AG10803 (cell line): ENCODE data around the gene ATP6AP2.

Experiments
- DNase-seq: peaks from one replicate; pipeline ENCODE4 v3.0.0; 2010; ENCODE audit warnings: low read depth
- H3K4me3 ChIP-seq: 2 replicates; pipeline ENCODE4 v1.5.1; 2011; ENCODE audit warnings: mild to moderate bottlenecking, low read length, control low read depth
- TF ChIP-seq, protein P1 (sequence below): conservative IDR thresholded peaks from 2 replicates; pipeline ENCODE4 v1.5.1; 2011; ENCODE audit warnings: mild to moderate bottlenecking, low read length, control low read depth, inconsistent platforms

ATP6AP2 gene

DNA sequence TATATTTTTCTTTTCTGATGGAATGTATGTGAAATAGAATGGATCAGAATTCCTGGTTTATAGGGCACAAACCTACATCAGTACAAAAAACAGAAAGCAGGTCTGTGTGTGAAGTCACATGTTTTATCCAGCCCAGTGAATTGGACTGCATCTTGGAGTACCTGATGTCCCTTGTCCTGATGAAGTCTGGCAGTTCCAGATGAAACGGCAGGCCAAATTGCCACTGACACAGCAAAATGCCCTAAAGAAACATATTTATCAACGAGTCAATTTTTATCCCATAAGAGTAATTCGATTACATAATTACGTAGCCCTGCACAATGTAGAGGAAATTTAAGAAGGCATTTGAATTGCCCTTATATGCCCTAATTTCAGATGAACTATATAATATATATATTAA, 37.8 kb upstream of the ATP6AP2 start:
- no peak overlapping the region for H3K4me3 ChIP-seq
- DNase-seq, result no peak
- TF ChIP-seq, protein P1, sequence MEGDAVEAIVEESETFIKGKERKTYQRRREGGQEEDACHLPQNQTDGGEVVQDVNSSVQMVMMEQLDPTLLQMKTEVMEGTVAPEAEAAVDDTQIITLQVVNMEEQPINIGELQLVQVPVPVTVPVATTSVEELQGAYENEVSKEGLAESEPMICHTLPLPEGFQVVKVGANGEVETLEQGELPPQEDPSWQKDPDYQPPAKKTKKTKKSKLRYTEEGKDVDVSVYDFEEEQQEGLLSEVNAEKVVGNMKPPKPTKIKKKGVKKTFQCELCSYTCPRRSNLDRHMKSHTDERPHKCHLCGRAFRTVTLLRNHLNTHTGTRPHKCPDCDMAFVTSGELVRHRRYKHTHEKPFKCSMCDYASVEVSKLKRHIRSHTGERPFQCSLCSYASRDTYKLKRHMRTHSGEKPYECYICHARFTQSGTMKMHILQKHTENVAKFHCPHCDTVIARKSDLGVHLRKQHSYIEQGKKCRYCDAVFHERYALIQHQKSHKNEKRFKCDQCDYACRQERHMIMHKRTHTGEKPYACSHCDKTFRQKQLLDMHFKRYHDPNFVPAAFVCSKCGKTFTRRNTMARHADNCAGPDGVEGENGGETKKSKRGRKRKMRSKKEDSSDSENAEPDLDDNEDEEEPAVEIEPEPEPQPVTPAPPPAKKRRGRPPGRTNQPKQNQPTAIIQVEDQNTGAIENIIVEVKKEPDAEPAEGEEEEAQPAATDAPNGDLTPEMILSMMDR, result no peak

DNA sequence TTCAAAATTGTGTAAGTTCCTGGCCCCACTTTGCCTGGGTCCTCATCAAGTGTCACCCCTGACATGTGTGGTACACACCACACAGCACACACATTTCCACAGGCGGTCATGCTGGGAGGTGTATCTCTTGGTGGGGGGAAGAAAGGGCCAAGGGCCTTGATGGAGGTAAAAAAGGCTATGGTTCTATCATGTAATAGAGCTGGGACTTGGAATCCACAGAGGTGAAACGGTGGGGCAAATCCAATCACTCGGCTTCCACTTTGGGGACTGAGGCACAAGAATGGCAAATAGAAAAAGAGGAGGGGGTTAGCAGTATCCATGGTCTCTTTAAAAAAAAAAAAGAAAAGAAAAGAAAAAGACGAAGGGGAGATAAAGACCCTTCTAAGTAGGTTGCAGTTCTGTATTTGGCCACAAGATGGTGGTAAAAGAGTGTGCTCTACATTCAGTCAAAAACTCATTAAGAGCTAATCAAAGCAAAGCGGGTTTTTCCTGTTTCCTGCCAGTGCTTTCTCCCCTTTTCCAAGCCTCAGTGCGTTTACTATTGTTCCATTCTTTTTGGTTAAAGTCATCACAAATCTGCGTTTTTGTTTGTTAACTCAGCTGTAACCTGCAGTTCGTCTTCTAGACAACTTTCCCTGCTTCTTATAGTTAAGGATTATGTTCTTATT, 37.0 kb upstream of the ATP6AP2 start:
- TF ChIP-seq, protein P1, result peak; percentile 80
- peak; percentile 43 for DNase-seq
- H3K4me3 ChIP-seq, result no peak overlapping the region

DNA sequence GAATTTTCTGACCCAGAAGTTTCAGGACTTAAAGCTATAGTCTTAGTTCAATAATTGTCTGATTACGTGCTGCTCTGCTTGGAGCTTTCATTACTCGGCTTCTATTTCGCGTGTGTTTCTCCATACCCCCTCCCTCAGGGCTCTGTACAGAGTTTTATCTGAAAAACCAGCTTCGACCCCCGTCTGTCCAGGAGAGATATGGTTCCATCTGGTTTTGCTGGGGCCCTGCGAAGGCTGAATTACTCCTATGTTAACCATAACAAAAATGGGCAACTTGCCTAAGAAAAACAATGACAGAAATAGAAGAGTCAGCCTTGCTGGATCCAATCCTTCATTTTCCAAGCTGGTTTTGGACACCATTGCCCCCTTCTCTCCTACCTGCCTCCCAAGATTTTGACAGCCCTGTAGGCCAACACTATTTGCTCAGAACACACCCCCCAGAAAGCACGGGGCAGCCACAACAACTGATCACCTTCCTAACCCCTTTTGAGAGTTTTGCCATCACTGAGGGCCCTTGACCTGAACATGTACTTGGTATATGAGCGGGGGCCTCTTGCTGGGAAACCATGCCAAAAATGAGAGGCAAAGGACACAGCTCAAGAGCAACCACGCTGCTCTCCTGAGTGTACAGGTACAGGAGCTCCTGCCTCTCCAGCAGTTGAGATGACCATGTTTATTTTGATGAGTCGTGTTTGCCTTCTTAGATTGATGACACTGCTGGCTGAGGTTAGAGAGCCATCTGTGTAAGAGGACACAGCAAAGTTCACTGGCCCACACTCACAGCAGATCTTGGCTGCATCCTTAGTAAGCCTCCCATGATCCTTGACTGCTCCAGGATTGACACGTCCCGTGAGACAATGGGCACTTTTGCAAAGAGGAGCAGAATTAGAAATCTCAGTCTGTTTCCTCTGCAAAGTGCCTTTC, 36.2 kb upstream of the ATP6AP2 start:
- no peak for DNase-seq
- no peak overlapping the region for H3K4me3 ChIP-seq
- TF ChIP-seq, protein P1, result no peak

DNA sequence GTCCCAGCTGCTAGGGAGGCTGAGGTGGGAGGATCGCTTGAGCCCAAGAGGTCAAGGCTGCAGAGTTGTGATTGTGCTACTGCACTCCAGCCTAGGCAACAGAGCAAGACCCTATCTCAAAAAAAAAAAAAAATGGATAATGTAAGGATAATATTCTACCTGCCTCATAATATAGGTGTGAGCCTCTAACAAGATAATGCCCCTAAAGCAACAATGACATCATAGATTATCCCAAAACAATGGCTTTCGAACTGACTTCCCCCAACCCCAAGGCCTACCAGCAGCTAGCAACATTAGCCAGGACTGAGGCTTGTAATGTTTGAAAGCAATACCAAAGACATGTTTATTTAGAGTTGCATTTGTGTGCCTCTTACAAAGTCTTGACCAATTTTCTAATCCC, 33.9 kb upstream of the ATP6AP2 start:
- DNase-seq, result no peak
- H3K4me3 ChIP-seq, result no peak overlapping the region
- TF ChIP-seq, protein P1, result no peak

DNA sequence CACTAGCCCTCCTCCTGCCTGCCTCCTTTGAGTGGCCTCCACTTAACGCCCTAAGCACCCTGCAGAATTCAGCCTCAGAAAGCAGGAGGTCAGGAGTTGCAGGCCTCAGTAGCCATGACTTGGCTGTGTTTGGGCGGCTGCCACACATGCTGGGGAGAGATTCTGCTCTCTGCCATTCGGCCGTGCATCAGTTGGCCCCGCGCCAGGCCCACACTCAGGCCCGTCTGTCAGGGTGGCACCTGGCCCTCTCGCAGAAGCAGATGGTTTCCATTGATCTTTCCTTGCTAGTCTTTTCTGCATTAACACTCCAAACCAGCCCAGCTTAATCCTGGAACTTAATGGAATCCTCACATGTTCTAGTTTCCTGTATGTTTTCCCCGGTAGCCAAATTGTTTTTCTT, 30.7 kb upstream of the ATP6AP2 start:
- no peak overlapping the region for H3K4me3 ChIP-seq
- no peak for DNase-seq
- TF ChIP-seq, protein P1, result no peak

DNA sequence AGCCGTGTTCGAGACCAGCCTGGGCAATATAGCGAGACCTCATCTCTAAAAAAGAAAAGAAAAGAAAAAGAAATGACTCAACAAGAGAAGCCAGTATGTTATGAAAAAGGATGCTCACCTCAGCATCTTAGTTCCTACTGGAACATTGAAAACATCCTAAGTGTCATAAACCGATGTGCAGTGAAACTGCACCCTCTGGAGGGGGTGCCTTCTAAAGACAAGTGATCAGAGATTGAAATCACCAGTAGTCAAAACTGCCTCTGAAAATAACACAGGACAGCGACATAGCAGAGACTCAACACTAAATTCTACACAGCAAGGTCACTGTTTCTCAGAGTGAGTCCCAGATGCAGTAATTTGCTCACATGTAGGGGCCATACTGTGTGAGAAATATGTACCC, 28.0 kb upstream of the ATP6AP2 start:
- TF ChIP-seq, protein P1, result peak; percentile 42
- no peak overlapping the region for H3K4me3 ChIP-seq
- DNase-seq, result peak; percentile 20
